ENCODE measurements around the gene CD38. TPM values are rescaled to one million over a fixed set of nuclear protein-coding genes. Genes with fewer than 3 reads are reported as not detected.

CD38 gene
- total RNA-seq, 6 experiments from 2014 or later: 0.74 to 8.4 (median 3.3) TPM

DNA sequence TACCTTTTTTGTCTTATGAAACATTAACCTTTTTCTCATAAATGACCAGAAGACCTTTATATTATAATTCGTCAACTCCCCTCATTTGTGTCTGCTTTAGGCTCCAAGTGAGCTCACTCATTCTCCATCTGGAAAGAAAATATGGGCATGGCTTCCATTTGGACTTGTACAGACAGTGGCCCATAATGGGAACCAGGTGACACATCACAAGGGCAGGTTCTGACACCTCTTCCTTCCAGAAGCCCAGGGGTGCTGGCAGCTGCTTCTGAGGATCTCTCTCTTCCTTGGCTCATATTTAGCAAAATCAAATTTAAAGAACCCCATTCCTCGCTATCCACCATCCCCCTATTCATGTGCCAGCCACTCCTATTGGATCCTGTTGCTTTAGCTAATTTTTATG is 69.6 kb downstream of the CD38 start:
- no peak overlapping the region for H3K4me3 ChIP-seq
- no peak for DNase-seq
- no peak overlapping the region for H3K27ac ChIP-seq
- no peak for ATAC-seq
- TF ChIP-seq POLR2A (IDR thresholded peaks at IDR 0.05): no peak
- TF ChIP-seq, protein P1, sequence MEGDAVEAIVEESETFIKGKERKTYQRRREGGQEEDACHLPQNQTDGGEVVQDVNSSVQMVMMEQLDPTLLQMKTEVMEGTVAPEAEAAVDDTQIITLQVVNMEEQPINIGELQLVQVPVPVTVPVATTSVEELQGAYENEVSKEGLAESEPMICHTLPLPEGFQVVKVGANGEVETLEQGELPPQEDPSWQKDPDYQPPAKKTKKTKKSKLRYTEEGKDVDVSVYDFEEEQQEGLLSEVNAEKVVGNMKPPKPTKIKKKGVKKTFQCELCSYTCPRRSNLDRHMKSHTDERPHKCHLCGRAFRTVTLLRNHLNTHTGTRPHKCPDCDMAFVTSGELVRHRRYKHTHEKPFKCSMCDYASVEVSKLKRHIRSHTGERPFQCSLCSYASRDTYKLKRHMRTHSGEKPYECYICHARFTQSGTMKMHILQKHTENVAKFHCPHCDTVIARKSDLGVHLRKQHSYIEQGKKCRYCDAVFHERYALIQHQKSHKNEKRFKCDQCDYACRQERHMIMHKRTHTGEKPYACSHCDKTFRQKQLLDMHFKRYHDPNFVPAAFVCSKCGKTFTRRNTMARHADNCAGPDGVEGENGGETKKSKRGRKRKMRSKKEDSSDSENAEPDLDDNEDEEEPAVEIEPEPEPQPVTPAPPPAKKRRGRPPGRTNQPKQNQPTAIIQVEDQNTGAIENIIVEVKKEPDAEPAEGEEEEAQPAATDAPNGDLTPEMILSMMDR (IDR thresholded peaks at IDR 0.05): no peak
- no peaks in the 10 kb centered on the region for H3K9me3 ChIP-seq
- H3K27me3 ChIP-seq: no peaks in the 10 kb centered on the region
- 73% methylated on average over 2 of the region's 2 CpGs for WGBS (ENCODE audit: insufficient coverage, low coverage, low lambda C conversion rate, missing lambda C conversion rate)
- H3K4me1 ChIP-seq: no peaks in the 10 kb centered on the region
- intact Hi-C loops (cut with DNase I): no loop called here
- no peaks in the 10 kb centered on the region for H3K36me3 ChIP-seq

- Histone ChIP-seq H3K9me3 (no peaks in the 10 kb centered on the region), H3K36me3 (no peaks in the 10 kb centered on the region), H3K27ac (no peak overlapping the region), H3K4me1 (no peaks in the 10 kb centered on the region), H3K4me3 (no peak overlapping the region), H3K27me3 (no peaks in the 10 kb centered on the region)
- WGBS (ENCODE audit: insufficient coverage, low coverage, low lambda C conversion rate, missing lambda C conversion rate): 79% methylated on average over 10 of the region's 10 CpGs
- DNase-seq: no peak
- TF ChIP-seq, protein P1 (IDR thresholded peaks at IDR 0.05): no peak
- no peak for TF ChIP-seq POLR2A (IDR thresholded peaks at IDR 0.05)
- intact Hi-C loops (cut with DNase I): no loop called here
- no peak for ATAC-seq
Observed at GRCh38 chr4:15848191-15848842, 70.2 kb downstream of the CD38 start.

DNA sequence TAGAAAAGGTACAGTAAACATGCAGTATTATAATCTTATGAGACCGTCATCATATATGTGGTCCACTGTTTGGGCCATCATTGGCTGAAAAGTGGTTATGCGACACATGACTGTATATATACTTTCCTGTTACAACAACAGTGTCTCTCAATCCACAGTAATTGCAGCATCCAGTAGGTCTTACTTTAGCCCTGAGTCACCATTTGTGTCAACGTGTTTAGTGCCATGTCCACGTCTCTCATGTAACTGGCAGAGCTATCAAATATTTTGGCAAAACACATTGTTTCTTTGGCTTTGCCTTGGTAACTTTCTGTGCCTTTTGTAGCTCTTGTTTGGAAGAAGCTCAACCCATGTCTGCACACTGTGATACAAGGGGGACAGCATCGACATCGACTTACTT is 73.8 kb downstream of the CD38 start:
- 72% methylated on average over 5 of the region's 6 CpGs for WGBS (ENCODE audit: insufficient coverage, low coverage, low lambda C conversion rate, missing lambda C conversion rate)
- intact Hi-C loops (cut with DNase I): no loop called here
- Histone ChIP-seq H3K9me3 (no peaks in the 10 kb centered on the region), H3K27me3 (no peaks in the 10 kb centered on the region), H3K4me1 (no peaks in the 10 kb centered on the region), H3K27ac (no peak overlapping the region), H3K4me3 (no peak overlapping the region), H3K36me3 (no peaks in the 10 kb centered on the region)
- DNase-seq (no peak), ATAC-seq (no peak)
- TF ChIP-seq, protein P1 (IDR thresholded peaks at IDR 0.05): no peak
- no peak for TF ChIP-seq POLR2A (IDR thresholded peaks at IDR 0.05)

GRCh38 chr4:15852524-15852923 is 74.4 kb downstream of the CD38 start:
- intact Hi-C loops (cut with DNase I): no loop called here
- ATAC-seq (no peak), DNase-seq (no peak)
- Histone ChIP-seq H3K27me3 (no peaks in the 10 kb centered on the region), H3K9me3 (no peaks in the 10 kb centered on the region), H3K4me3 (no peak overlapping the region), H3K4me1 (no peaks in the 10 kb centered on the region), H3K27ac (no peak overlapping the region), H3K36me3 (no peaks in the 10 kb centered on the region)
- TF ChIP-seq, protein P1 (IDR thresholded peaks at IDR 0.05): no peak
- TF ChIP-seq POLR2A (IDR thresholded peaks at IDR 0.05): no peak
- WGBS (ENCODE audit: insufficient coverage, low coverage, low lambda C conversion rate, missing lambda C conversion rate): 38% methylated on average over 2 of the region's 9 CpGs
